Stimulated activated CD4-positive, alpha-beta T cell treated with anti-CD3 and anti-CD28 coated beads, TNF-alpha, amount 100 ng/mL, for 4 hours (primary cell): ENCODE data around the gene CERK.

Source experiments
- DNase-seq, 3 experiments: peaks; one replicate each; pipeline ENCODE4 v3.0.0-alpha.2; 2020; ENCODE audit warnings: low read depth in 3 of 3

The CERK gene

GRCh38 chr22:46764779-46765485 lies 26.9 kb upstream of the CERK start:
- no peak for DNase-seq

GRCh38 chr22:46764140-46764680 lies 26.2 kb upstream of the CERK start:
- DNase-seq: no peak

GRCh38 chr22:46763051-46763705 lies 25.1 kb upstream of the CERK start:
- DNase-seq: no peak

- peak; percentile 88 to 89 (median 89) for DNase-seq
Measured at GRCh38 chr22:46762238-46763050, 24.4 kb upstream of the CERK start, which contains the start of gene TBC1D22A. Gene TBC1D22A, plus strand, starts transcription at chr22:46762650. Its CDS starts 137 bp downstream, at chr22:46762787.

- no peak for DNase-seq
Measured at GRCh38 chr22:46761539-46762237, 23.6 kb upstream of the CERK start.

- DNase-seq: no peak
Measured at GRCh38 chr22:46761017-46761416, 23.0 kb upstream of the CERK start.

GRCh38 chr22:46758867-46759290 lies 20.8 kb upstream of the CERK start:
- DNase-seq: peak in 1 of 3 experiments; percentile 41

- no peak for DNase-seq
Measured at GRCh38 chr22:46758121-46758520, 20.1 kb upstream of the CERK start.

GRCh38 chr22:46757104-46757503 lies 19.1 kb upstream of the CERK start:
- no peak for DNase-seq

GRCh38 chr22:46756097-46756496 lies 18.0 kb upstream of the CERK start:
- no peak for DNase-seq

GRCh38 chr22:46755525-46755924 lies 17.5 kb upstream of the CERK start:
- DNase-seq: no peak

- no peak for DNase-seq
Measured at GRCh38 chr22:46754826-46755225, 16.8 kb upstream of the CERK start.

- no peak for DNase-seq
Measured at GRCh38 chr22:46754110-46754799, 16.2 kb upstream of the CERK start.

- no peak for DNase-seq
Measured at GRCh38 chr22:46753761-46754109, 15.7 kb upstream of the CERK start.

- no peak for DNase-seq
Measured at GRCh38 chr22:46753360-46753759, 15.3 kb upstream of the CERK start.

GRCh38 chr22:46752988-46753310 lies 14.9 kb upstream of the CERK start:
- no peak for DNase-seq

- no peak for DNase-seq
Measured at GRCh38 chr22:46752286-46752987, 14.4 kb upstream of the CERK start.

GRCh38 chr22:46750863-46751443 lies 12.9 kb upstream of the CERK start:
- DNase-seq: no peak

GRCh38 chr22:46750530-46750800 lies 12.4 kb upstream of the CERK start:
- no peak for DNase-seq
